Stomach (tissue), 4 donors: ENCODE results near the gene URI1.

Experiments used
- CTCF ChIP-seq, 7 experiments: fragments of 450-650 bp in 4 of 7; fragments of 200-600 bp in 3 of 7; sonication (generic) in 3 of 7; IDR thresholded peaks; one replicate each; pipeline ENCODE4 v1.5.1; 2016 to 2019; ENCODE audit warnings: antibody characterized with exemption in 7 of 7, control low read depth in 2 of 7, mild to moderate bottlenecking in 1 of 7
- POLR2AphosphoS5 ChIP-seq, 3 donors: sonication (generic); formaldehyde crosslinking; IDR thresholded peaks; one replicate each; pipeline ENCODE4 v1.6.1; 2016; ENCODE audit warnings: antibody characterized with exemption in 3 of 3

- TF ChIP-seq CTCF (IDR thresholded peaks at IDR 0.05), result no peak
- no peak for TF ChIP-seq POLR2AphosphoS5 (IDR thresholded peaks at IDR 0.05)
These were observed 80.6 kb downstream of the URI1 start for GRCh38 chr19:30022659-30023058.
